Measurements from ENCODE around the gene PKHD1. TPM values are rescaled to one million over a fixed set of nuclear protein-coding genes. Genes with fewer than 3 reads are reported as not detected.

PKHD1 gene
- total RNA-seq, 1 donor, result under 0.01 TPM

- H3K9me3 ChIP-seq (ENCODE audit: low read depth, low read length), result no peaks in the 10 kb centered on the region
These were observed 12.7 kb downstream of the PKHD1 start for GRCh38 chr6:52074716-52075115.

GRCh38 chr6:52074155-52074554, 13.3 kb downstream of the PKHD1 start:
- H3K27me3 ChIP-seq (ENCODE audit: insufficient read depth, low read length), result peaks cover 4% of the 10 kb centered on the region
- no peaks in the 10 kb centered on the region for H3K9me3 ChIP-seq (ENCODE audit: low read depth, low read length)
- H3K4me3 ChIP-seq (ENCODE audit: low read length), result no peak overlapping the region
- H3K4me1 ChIP-seq (ENCODE audit: insufficient read depth, low read length), result no peaks in the 10 kb centered on the region

More at GRCh38 chr6:52074716-52075115, 12.7 kb downstream of the PKHD1 start:
- Histone ChIP-seq H3K27me3 (ENCODE audit: insufficient read depth, low read length) (peaks cover 4% of the 10 kb centered on the region), H3K4me1 (ENCODE audit: insufficient read depth, low read length) (no peaks in the 10 kb centered on the region), H3K4me3 (ENCODE audit: low read length) (no peak overlapping the region)

GRCh38 chr6:52065621-52066020, 21.8 kb downstream of the PKHD1 start:
- no peaks in the 10 kb centered on the region for H3K27me3 ChIP-seq (ENCODE audit: insufficient read depth, low read length)
- peaks cover 9% of the 10 kb centered on the region for H3K4me1 ChIP-seq (ENCODE audit: insufficient read depth, low read length)
- no peak overlapping the region for H3K4me3 ChIP-seq (ENCODE audit: low read length)
- no peaks in the 10 kb centered on the region for H3K9me3 ChIP-seq (ENCODE audit: low read depth, low read length)

GRCh38 chr6:52063584-52064344, 23.6 kb downstream of the PKHD1 start:
- no peaks in the 10 kb centered on the region for H3K27me3 ChIP-seq (ENCODE audit: insufficient read depth, low read length)
- H3K4me1 ChIP-seq (ENCODE audit: insufficient read depth, low read length), result peaks cover 9% of the 10 kb centered on the region
- H3K4me3 ChIP-seq (ENCODE audit: low read length), result no peak overlapping the region
- H3K9me3 ChIP-seq (ENCODE audit: low read depth, low read length), result no peaks in the 10 kb centered on the region

- Histone ChIP-seq H3K27me3 (ENCODE audit: insufficient read depth, low read length) (no peaks in the 10 kb centered on the region), H3K9me3 (ENCODE audit: low read depth, low read length) (no peaks in the 10 kb centered on the region), H3K4me3 (ENCODE audit: low read length) (no peak overlapping the region), H3K4me1 (ENCODE audit: insufficient read depth, low read length) (peaks cover 9% of the 10 kb centered on the region)
These were observed 25.9 kb downstream of the PKHD1 start for GRCh38 chr6:52061481-52061880.

GRCh38 chr6:52059821-52060220, 27.6 kb downstream of the PKHD1 start:
- Histone ChIP-seq H3K4me3 (ENCODE audit: low read length) (no peak overlapping the region), H3K27me3 (ENCODE audit: insufficient read depth, low read length) (peaks cover 2% of the 10 kb centered on the region), H3K9me3 (ENCODE audit: low read depth, low read length) (no peaks in the 10 kb centered on the region), H3K4me1 (ENCODE audit: insufficient read depth, low read length) (peaks cover 9% of the 10 kb centered on the region)

- Histone ChIP-seq H3K4me3 (ENCODE audit: low read length) (no peak overlapping the region), H3K27me3 (ENCODE audit: insufficient read depth, low read length) (peaks cover 2% of the 10 kb centered on the region), H3K4me1 (ENCODE audit: insufficient read depth, low read length) (no peaks in the 10 kb centered on the region), H3K9me3 (ENCODE audit: low read depth, low read length) (no peaks in the 10 kb centered on the region)
These were observed 32.0 kb downstream of the PKHD1 start for GRCh38 chr6:52055451-52055850.

GRCh38 chr6:52053038-52053695, 34.2 kb downstream of the PKHD1 start:
- no peak overlapping the region for H3K4me3 ChIP-seq (ENCODE audit: low read length)
- H3K27me3 ChIP-seq (ENCODE audit: insufficient read depth, low read length), result peaks cover 2% of the 10 kb centered on the region
- H3K9me3 ChIP-seq (ENCODE audit: low read depth, low read length), result no peaks in the 10 kb centered on the region
- H3K4me1 ChIP-seq (ENCODE audit: insufficient read depth, low read length), result no peaks in the 10 kb centered on the region

GRCh38 chr6:52050051-52050405, 37.4 kb downstream of the PKHD1 start:
- H3K4me1 ChIP-seq (ENCODE audit: insufficient read depth, low read length), result no peaks in the 10 kb centered on the region
- no peaks in the 10 kb centered on the region for H3K27me3 ChIP-seq (ENCODE audit: insufficient read depth, low read length)
- H3K4me3 ChIP-seq (ENCODE audit: low read length), result no peak overlapping the region
- no peaks in the 10 kb centered on the region for H3K9me3 ChIP-seq (ENCODE audit: low read depth, low read length)

- Histone ChIP-seq H3K27me3 (ENCODE audit: insufficient read depth, low read length) (peaks cover 4% of the 10 kb centered on the region), H3K4me3 (ENCODE audit: low read length) (no peak overlapping the region), H3K4me1 (ENCODE audit: insufficient read depth, low read length) (no peaks in the 10 kb centered on the region), H3K9me3 (ENCODE audit: low read depth, low read length) (no peaks in the 10 kb centered on the region)
These were observed 38.0 kb downstream of the PKHD1 start for GRCh38 chr6:52049252-52050050.

- Histone ChIP-seq H3K27me3 (ENCODE audit: insufficient read depth, low read length) (peaks cover 4% of the 10 kb centered on the region), H3K4me1 (ENCODE audit: insufficient read depth, low read length) (no peaks in the 10 kb centered on the region), H3K4me3 (ENCODE audit: low read length) (no peak overlapping the region), H3K9me3 (ENCODE audit: low read depth, low read length) (no peaks in the 10 kb centered on the region)
These were observed 41.0 kb downstream of the PKHD1 start for GRCh38 chr6:52046456-52046855.

- Histone ChIP-seq H3K9me3 (ENCODE audit: low read depth, low read length) (no peaks in the 10 kb centered on the region), H3K4me1 (ENCODE audit: insufficient read depth, low read length) (no peaks in the 10 kb centered on the region), H3K27me3 (ENCODE audit: insufficient read depth, low read length) (peaks cover 4% of the 10 kb centered on the region), H3K4me3 (ENCODE audit: low read length) (no peak overlapping the region)
These were observed 41.9 kb downstream of the PKHD1 start for GRCh38 chr6:52045481-52045880.

GRCh38 chr6:52045033-52045432, 42.4 kb downstream of the PKHD1 start:
- Histone ChIP-seq H3K9me3 (ENCODE audit: low read depth, low read length) (no peaks in the 10 kb centered on the region), H3K27me3 (ENCODE audit: insufficient read depth, low read length) (peaks cover 4% of the 10 kb centered on the region), H3K4me1 (ENCODE audit: insufficient read depth, low read length) (no peaks in the 10 kb centered on the region)

GRCh38 chr6:52042141-52042885, 45.1 kb downstream of the PKHD1 start:
- no peaks in the 10 kb centered on the region for H3K9me3 ChIP-seq (ENCODE audit: low read depth, low read length)
- no peak overlapping the region for H3K4me3 ChIP-seq (ENCODE audit: low read length)
- peaks cover 4% of the 10 kb centered on the region for H3K27me3 ChIP-seq (ENCODE audit: insufficient read depth, low read length)
- H3K4me1 ChIP-seq (ENCODE audit: insufficient read depth, low read length), result no peaks in the 10 kb centered on the region

More at GRCh38 chr6:52045033-52045432, 42.4 kb downstream of the PKHD1 start:
- no peak overlapping the region for H3K4me3 ChIP-seq (ENCODE audit: low read length)

GRCh38 chr6:52041134-52041533, 46.3 kb downstream of the PKHD1 start:
- Histone ChIP-seq H3K4me3 (ENCODE audit: low read length) (no peak overlapping the region), H3K27me3 (ENCODE audit: insufficient read depth, low read length) (peaks cover 4% of the 10 kb centered on the region), H3K4me1 (ENCODE audit: insufficient read depth, low read length) (no peaks in the 10 kb centered on the region), H3K9me3 (ENCODE audit: low read depth, low read length) (no peaks in the 10 kb centered on the region)
